ENCODE results near the gene SLC38A8. TPM values are rescaled to one million over a fixed set of nuclear protein-coding genes. Genes with fewer than 3 reads are reported as not detected.

SLC38A8 gene
- total RNA-seq, 1 donor from 2014 or later: not detected

DNA sequence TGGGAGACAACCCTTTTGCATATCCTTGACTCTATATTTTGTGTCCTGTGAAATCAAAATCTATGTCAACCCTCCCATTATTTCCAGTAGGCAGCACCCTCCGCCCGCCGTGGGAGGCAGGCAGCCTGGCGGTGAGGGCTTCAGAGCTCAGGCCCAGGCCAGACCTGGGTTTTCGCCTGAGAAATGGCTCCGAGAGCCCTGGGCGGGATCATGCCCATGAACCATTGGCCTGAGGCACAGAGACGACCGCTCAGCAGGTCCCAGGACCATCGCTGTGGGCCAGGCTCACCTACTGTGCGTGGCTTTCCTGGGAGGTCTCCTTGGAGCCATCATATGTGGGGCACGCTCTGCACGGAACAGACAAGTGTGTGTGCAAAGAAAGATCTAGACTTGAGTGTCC lies 6.3 kb upstream of the SLC38A8 start:
- DNase-seq (ENCODE audit: low spot score): no peak

- no peak for DNase-seq (ENCODE audit: low spot score)
Observed at GRCh38 chr16:84048270-84048669, 5.7 kb upstream of the SLC38A8 start.

GRCh38 chr16:84047626-84048025 lies 5.0 kb upstream of the SLC38A8 start:
- no peak for DNase-seq (ENCODE audit: low spot score)

DNA sequence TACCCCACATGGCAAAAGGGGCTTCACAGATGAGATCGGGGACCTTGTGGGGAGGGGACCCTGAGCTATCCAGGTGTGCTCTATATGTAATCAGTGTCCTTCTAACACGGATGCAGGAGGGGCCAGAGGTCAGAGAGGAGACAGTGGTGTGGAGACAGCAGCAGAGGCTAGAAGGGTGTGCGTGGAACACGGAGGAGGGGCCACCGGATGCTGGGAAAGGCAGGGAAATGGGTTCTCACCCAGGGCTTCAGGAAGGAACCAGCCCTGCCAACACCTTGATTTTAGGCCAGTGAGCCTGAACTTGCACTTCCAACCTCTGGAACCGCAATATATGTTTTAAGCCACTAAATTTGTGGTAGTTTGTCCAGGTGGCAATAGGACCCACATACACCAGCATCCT lies 4.6 kb upstream of the SLC38A8 start:
- DNase-seq (ENCODE audit: low spot score): no peak

- DNase-seq (ENCODE audit: low spot score): no peak
Observed at GRCh38 chr16:84045818-84046470, 3.3 kb upstream of the SLC38A8 start.

- no peak for DNase-seq (ENCODE audit: low spot score)
Observed at GRCh38 chr16:84045001-84045817, 2.6 kb upstream of the SLC38A8 start.

- no peak for DNase-seq (ENCODE audit: low spot score)
Observed at GRCh38 chr16:84044118-84044488, 1.5 kb upstream of the SLC38A8 start.

- DNase-seq (ENCODE audit: low spot score): no peak
Observed at GRCh38 chr16:84043486-84044117, 1.0 kb upstream of the SLC38A8 start.

GRCh38 chr16:84042879-84043485 lies 387 bp upstream of the SLC38A8 start:
- no peak for DNase-seq (ENCODE audit: low spot score)

GRCh38 chr16:84041881-84042280 lies 714 bp downstream of the SLC38A8 start:
- DNase-seq (ENCODE audit: low spot score): no peak

- DNase-seq (ENCODE audit: low spot score): no peak
Observed at GRCh38 chr16:84040823-84041820, 1.5 kb downstream of the SLC38A8 start.

DNA sequence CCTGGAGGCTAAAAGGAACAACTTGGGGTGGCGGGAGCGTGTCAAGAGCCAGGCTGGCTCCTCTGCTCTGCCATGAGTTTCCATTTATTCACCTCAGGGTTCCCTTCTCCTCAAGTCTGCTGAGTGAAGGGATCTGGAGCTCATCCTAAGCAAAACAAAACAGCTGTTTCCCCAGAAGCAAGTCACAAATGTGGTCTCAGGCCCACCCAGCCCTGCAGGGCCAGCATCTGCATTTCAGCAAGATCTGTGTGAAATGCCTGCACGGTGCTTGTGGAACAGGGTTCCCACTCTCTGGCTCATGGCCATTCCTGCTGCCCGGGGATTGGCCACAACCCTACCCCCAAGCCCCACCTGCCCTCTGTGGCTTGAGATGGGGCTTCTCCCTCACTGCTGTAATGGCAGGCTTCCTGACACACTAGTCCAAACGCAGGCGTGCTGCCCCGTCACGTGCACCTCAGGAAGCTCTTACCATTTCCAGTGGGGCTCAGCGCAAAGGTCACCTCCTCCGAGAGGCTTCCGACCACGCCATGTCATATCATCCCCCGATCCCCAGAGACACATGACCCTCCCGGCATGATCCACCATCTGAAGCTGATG lies 2.3 kb downstream of the SLC38A8 start:
- DNase-seq (ENCODE audit: low spot score): no peak

DNA sequence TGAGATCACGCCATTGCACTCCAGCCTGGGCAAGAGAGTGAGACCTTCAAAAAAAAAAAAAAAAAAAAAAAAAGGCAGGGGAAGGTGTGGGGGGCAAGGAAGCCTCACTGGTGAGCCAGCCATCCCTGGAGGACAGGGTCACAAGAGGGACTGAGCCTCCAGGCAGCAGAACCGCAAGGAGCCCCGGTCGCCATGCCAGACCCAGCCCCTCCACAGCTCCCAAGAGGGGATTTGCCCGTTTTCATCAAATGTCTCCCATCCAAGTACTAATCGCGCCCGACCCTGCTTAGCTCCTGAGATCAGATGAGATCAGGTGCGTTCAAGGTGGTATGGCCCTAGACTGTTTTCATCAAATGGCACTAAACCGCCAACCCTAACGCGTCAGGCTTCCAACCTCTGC lies 2.9 kb downstream of the SLC38A8 start:
- DNase-seq (ENCODE audit: low spot score): no peak

- no peak for DNase-seq (ENCODE audit: low spot score)
Observed at GRCh38 chr16:84038469-84038868, 4.1 kb downstream of the SLC38A8 start.

DNA sequence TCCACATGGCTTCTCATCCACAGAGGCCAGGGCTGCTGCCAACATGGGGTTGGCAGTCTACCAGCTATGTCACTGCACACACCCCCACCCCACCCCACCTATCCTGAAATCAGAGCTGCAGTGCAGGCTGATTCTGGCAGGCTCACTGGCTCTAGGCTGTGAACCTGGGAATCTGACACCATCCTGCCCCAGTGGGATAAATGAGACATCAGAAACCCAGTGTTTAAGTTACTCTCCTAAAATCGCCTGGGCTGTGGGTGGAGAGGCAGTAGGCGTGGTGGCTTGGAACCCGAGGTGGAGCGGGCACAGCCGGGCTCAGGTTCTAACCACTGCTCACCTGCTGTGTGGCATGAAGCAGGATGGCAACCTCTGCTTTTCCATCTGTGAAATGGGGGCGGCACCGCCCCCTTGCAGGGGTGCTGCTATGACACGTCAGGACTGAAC lies 5.6 kb downstream of the SLC38A8 start:
- DNase-seq (ENCODE audit: low spot score): no peak

- DNase-seq (ENCODE audit: low spot score): no peak
Observed at GRCh38 chr16:84036131-84036530, 6.5 kb downstream of the SLC38A8 start.

DNA sequence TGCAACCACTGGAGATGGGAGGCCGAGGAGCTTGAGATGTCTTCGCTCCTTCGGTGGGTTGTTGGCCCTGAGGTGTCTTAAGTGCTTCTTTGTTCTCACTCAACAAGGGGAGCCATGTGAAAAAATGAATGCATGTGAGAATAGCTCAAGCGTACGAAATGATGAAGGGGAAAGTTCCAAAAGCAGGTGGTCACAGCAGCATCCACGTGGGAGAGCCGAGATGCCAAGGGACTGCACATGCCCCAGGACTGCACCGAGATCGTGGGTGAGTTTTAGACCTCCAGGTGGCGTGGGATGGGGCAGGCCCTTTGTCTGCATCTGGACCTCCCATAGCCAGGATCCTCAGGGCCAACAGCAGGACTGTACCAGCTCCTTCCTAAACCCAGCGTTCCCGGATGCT lies 8.1 kb downstream of the SLC38A8 start:
- DNase-seq (ENCODE audit: low spot score): no peak

- no peak for DNase-seq (ENCODE audit: low spot score)
Observed at GRCh38 chr16:84033251-84034195, 9.1 kb downstream of the SLC38A8 start.

DNA sequence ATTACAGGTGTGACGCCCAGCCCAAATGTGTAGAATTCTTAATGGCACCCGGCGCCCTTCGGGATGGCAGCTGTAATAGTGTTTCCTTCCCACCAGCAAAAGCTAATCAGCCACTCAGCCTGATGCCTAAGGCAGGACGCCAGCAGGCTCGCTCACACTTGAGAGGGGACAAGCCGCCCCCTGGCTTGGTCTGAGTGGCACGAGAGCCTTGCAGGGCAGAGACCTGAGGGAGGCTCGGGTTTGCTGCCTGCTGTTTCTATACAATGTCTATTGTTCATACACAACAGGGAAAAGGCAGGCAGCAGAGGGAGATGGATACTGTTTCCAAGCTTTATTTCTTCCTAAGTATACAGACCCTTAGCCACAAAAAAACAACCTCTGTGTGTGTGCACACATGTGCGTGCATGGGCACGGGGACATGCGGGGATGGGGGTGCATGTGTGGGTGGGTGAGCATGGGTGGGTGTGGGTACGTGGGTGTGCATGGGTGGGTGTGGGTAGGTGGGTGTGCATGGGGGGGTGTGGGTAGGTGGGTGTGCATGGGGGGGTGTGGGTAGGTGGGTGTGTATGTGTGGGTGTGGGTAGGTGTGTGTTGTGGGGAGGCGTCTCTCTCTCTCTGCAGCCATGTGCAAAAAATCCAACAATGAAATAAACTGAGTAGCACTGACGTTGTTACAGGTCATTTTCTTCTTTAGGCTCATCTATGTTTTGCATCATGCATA lies 10.0 kb downstream of the SLC38A8 start:
- DNase-seq (ENCODE audit: low spot score): no peak

All from ureter (tissue), 1 donor.